Measurements from ENCODE around the gene THSD7A.
A peak's percentile ranks its signal among the peaks of the same experiment; 100 is the strongest.

Gene THSD7A

GRCh38 chr7:11474902-11475585 is 357.0 kb downstream of the THSD7A start:
- no peak overlapping the region for H3K4me3 ChIP-seq (ENCODE audit: low read depth, low read length)
- TF ChIP-seq CTCF (IDR thresholded peaks at IDR 0.05; ENCODE audit: low read depth, low read length, missing control alignments), result no peak
- no peak for DNase-seq (ENCODE audit: low read depth)
- in situ Hi-C loops (cut with HindIII; ENCODE audit: low sequenced_read_pairs), result no loop called here

GRCh38 chr7:11473807-11474424 is 358.1 kb downstream of the THSD7A start:
- no peak overlapping the region for H3K4me3 ChIP-seq (ENCODE audit: low read depth, low read length)
- DNase-seq (ENCODE audit: low read depth), result no peak
- no peak for TF ChIP-seq CTCF (IDR thresholded peaks at IDR 0.05; ENCODE audit: low read depth, low read length, missing control alignments)
- in situ Hi-C loops (cut with HindIII; ENCODE audit: low sequenced_read_pairs), result no loop called here

GRCh38 chr7:11473220-11473619 is 358.8 kb downstream of the THSD7A start:
- in situ Hi-C loops (cut with HindIII; ENCODE audit: low sequenced_read_pairs), result no loop called here
- no peak overlapping the region for H3K4me3 ChIP-seq (ENCODE audit: low read depth, low read length)
- no peak for DNase-seq (ENCODE audit: low read depth)
- no peak for TF ChIP-seq CTCF (IDR thresholded peaks at IDR 0.05; ENCODE audit: low read depth, low read length, missing control alignments)

- no peak for TF ChIP-seq CTCF (IDR thresholded peaks at IDR 0.05; ENCODE audit: low read depth, low read length, missing control alignments)
- no peak overlapping the region for H3K4me3 ChIP-seq (ENCODE audit: low read depth, low read length)
- DNase-seq (ENCODE audit: low read depth), result no peak
- in situ Hi-C loops (cut with HindIII; ENCODE audit: low sequenced_read_pairs), result no loop called here
Observed at GRCh38 chr7:11472646-11473045, 359.4 kb downstream of the THSD7A start.

GRCh38 chr7:11471255-11471654 is 360.7 kb downstream of the THSD7A start:
- DNase-seq (ENCODE audit: low read depth), result no peak
- no peak overlapping the region for H3K4me3 ChIP-seq (ENCODE audit: low read depth, low read length)
- in situ Hi-C loops (cut with HindIII; ENCODE audit: low sequenced_read_pairs), result no loop called here
- TF ChIP-seq CTCF (IDR thresholded peaks at IDR 0.05; ENCODE audit: low read depth, low read length, missing control alignments), result no peak

GRCh38 chr7:11469028-11469745 is 362.8 kb downstream of the THSD7A start:
- peak; percentile 31 for DNase-seq (ENCODE audit: low read depth)
- in situ Hi-C loops (cut with HindIII; ENCODE audit: low sequenced_read_pairs), result no loop called here
- no peak overlapping the region for H3K4me3 ChIP-seq (ENCODE audit: low read depth, low read length)
- no peak for TF ChIP-seq CTCF (IDR thresholded peaks at IDR 0.05; ENCODE audit: low read depth, low read length, missing control alignments)

Measured in astrocyte of the cerebellum (primary cell).